Measurements from ENCODE around the gene PPP1R9B. TPM values are rescaled to one million over a fixed set of nuclear protein-coding genes. Genes with fewer than 3 reads are reported as not detected.

Gene PPP1R9B
- total RNA-seq, 1 experiment from 2014 or later = 46.4 TPM

- no peak for DNase-seq (ENCODE audit: low read depth)
Measured at GRCh38 chr17:50109785-50110184, 40.7 kb downstream of the PPP1R9B start.

GRCh38 chr17:50109207-50109606 is 41.3 kb downstream of the PPP1R9B start:
- DNase-seq (ENCODE audit: low read depth) = no peak

- no peak for DNase-seq (ENCODE audit: low read depth)
Measured at GRCh38 chr17:50108556-50108955, 41.9 kb downstream of the PPP1R9B start.

GRCh38 chr17:50107790-50108414 is 42.6 kb downstream of the PPP1R9B start:
- DNase-seq (ENCODE audit: low read depth) = peak; percentile 71

GRCh38 chr17:50106393-50107131 is 43.9 kb downstream of the PPP1R9B start:
- DNase-seq (ENCODE audit: low read depth) = no peak

GRCh38 chr17:50105811-50106210 is 44.7 kb downstream of the PPP1R9B start:
- DNase-seq (ENCODE audit: low read depth) = no peak

- DNase-seq (ENCODE audit: low read depth) = no peak
Measured at GRCh38 chr17:50103941-50104340, 46.5 kb downstream of the PPP1R9B start.

- no peak for DNase-seq (ENCODE audit: low read depth)
Measured at GRCh38 chr17:50103252-50103651, 47.2 kb downstream of the PPP1R9B start.

GRCh38 chr17:50102164-50102991 is 48.1 kb downstream of the PPP1R9B start:
- DNase-seq (ENCODE audit: low read depth) = no peak

GRCh38 chr17:50101346-50102163 is 48.9 kb downstream of the PPP1R9B start:
- DNase-seq (ENCODE audit: low read depth) = no peak

- DNase-seq (ENCODE audit: low read depth) = no peak
Measured at GRCh38 chr17:50100921-50101345, 49.5 kb downstream of the PPP1R9B start.

GRCh38 chr17:50100480-50100883 is 50.0 kb downstream of the PPP1R9B start:
- DNase-seq (ENCODE audit: low read depth) = no peak

GRCh38 chr17:50099003-50099402 is 51.5 kb downstream of the PPP1R9B start:
- DNase-seq (ENCODE audit: low read depth) = no peak

- no peak for DNase-seq (ENCODE audit: low read depth)
Measured at GRCh38 chr17:50098583-50098982, 51.9 kb downstream of the PPP1R9B start.

- DNase-seq (ENCODE audit: low read depth) = no peak
Measured at GRCh38 chr17:50097926-50098325, 52.6 kb downstream of the PPP1R9B start.

GRCh38 chr17:50097455-50097854 is 53.0 kb downstream of the PPP1R9B start:
- DNase-seq (ENCODE audit: low read depth) = no peak

- DNase-seq (ENCODE audit: low read depth) = no peak
Measured at GRCh38 chr17:50096758-50097157, 53.7 kb downstream of the PPP1R9B start.

GRCh38 chr17:50096092-50096491 is 54.4 kb downstream of the PPP1R9B start:
- no peak for DNase-seq (ENCODE audit: low read depth)

GRCh38 chr17:50095626-50096037 is 54.8 kb downstream of the PPP1R9B start:
- DNase-seq (ENCODE audit: low read depth) = no peak

GRCh38 chr17:50094753-50095619 is 55.5 kb downstream of the PPP1R9B start, which contains the start of gene PDK2:
TSS of gene PDK2 (plus strand) at chr17:50095351. CDS start at chr17:50095436, 85 bp downstream.
- peak; percentile 86 for DNase-seq (ENCODE audit: low read depth)

Data from HT1080 (cell line).